Stimulated activated CD8-positive, alpha-beta memory T cell treated with anti-CD3 and anti-CD28 coated beads, Interleukin-12 subunit alpha, Interleukin-12 subunit beta, amount 100 ng/mL, for 24 hours (primary cell): ENCODE data around the gene PAEP.

ENCODE experiments used
- DNase-seq: peaks from one replicate; pipeline ENCODE4 v3.0.0-alpha.2; 2020; ENCODE audit errors: extremely low read depth

The PAEP gene

GRCh38 chr9:135600296-135600817, 38.8 kb downstream of the PAEP start:
- DNase-seq, result no peak

GRCh38 chr9:135601988-135602387, 40.4 kb downstream of the PAEP start:
- no peak for DNase-seq

GRCh38 chr9:135602789-135603481, 41.4 kb downstream of the PAEP start:
- no peak for DNase-seq

- DNase-seq, result no peak
Measured at GRCh38 chr9:135604437-135605237, 43.1 kb downstream of the PAEP start.

GRCh38 chr9:135605238-135605781, 43.8 kb downstream of the PAEP start:
- DNase-seq, result no peak

GRCh38 chr9:135606885-135607259, 45.3 kb downstream of the PAEP start:
- no peak for DNase-seq

GRCh38 chr9:135607401-135608293, 46.1 kb downstream of the PAEP start:
- no peak for DNase-seq

- DNase-seq, result no peak
Measured at GRCh38 chr9:135608294-135608998, 46.9 kb downstream of the PAEP start.

GRCh38 chr9:135608999-135609317, 47.4 kb downstream of the PAEP start:
- no peak for DNase-seq

- DNase-seq, result no peak
Measured at GRCh38 chr9:135609366-135609955, 47.9 kb downstream of the PAEP start.

- no peak for DNase-seq
Measured at GRCh38 chr9:135610290-135611141, 49.0 kb downstream of the PAEP start.

GRCh38 chr9:135611142-135611874, 49.8 kb downstream of the PAEP start:
- DNase-seq, result no peak

- DNase-seq, result no peak
Measured at GRCh38 chr9:135611875-135612209, 50.3 kb downstream of the PAEP start.

- no peak for DNase-seq
Measured at GRCh38 chr9:135612437-135612836, 50.9 kb downstream of the PAEP start.

GRCh38 chr9:135612981-135613910, 51.7 kb downstream of the PAEP start:
- DNase-seq, result no peak

- no peak for DNase-seq
Measured at GRCh38 chr9:135613946-135614805, 52.6 kb downstream of the PAEP start.
